Measurements from ENCODE around the gene TECPR1. TPM values are rescaled to one million over a fixed set of nuclear protein-coding genes. Genes with fewer than 3 reads are reported as not detected.

The TECPR1 gene
- polyA plus RNA-seq, 4 donors: 15.7 to 18.0 (median 16.4) TPM

GRCh38 chr7:98196706-98197605 lies 55.1 kb downstream of the TECPR1 start:
- DNase-seq (ENCODE audit: low read depth in 4 of 4, low spot score in 3 of 4): no peak

GRCh38 chr7:98194672-98195457 lies 57.2 kb downstream of the TECPR1 start:
- no peak for DNase-seq (ENCODE audit: low read depth in 4 of 4, low spot score in 3 of 4)

GRCh38 chr7:98194186-98194585 lies 57.8 kb downstream of the TECPR1 start:
- no peak for DNase-seq (ENCODE audit: low read depth in 4 of 4, low spot score in 3 of 4)

GRCh38 chr7:98193474-98194180 lies 58.4 kb downstream of the TECPR1 start:
- no peak for DNase-seq (ENCODE audit: low read depth in 4 of 4, low spot score in 3 of 4)

- DNase-seq (ENCODE audit: low read depth in 4 of 4, low spot score in 3 of 4): no peak
Observed at GRCh38 chr7:98192781-98193457, 59.1 kb downstream of the TECPR1 start.

GRCh38 chr7:98191668-98192431 lies 60.2 kb downstream of the TECPR1 start:
- no peak for DNase-seq (ENCODE audit: low read depth in 4 of 4, low spot score in 3 of 4)

GRCh38 chr7:98189559-98189958 lies 62.5 kb downstream of the TECPR1 start:
- DNase-seq (ENCODE audit: low read depth in 4 of 4, low spot score in 3 of 4): no peak

GRCh38 chr7:98187138-98187502 lies 64.9 kb downstream of the TECPR1 start:
- no peak for DNase-seq (ENCODE audit: low read depth in 4 of 4, low spot score in 3 of 4)

GRCh38 chr7:98186452-98187137 lies 65.4 kb downstream of the TECPR1 start:
- DNase-seq (ENCODE audit: low read depth in 4 of 4, low spot score in 3 of 4): no peak

- DNase-seq (ENCODE audit: low read depth in 4 of 4, low spot score in 3 of 4): no peak
Observed at GRCh38 chr7:98185101-98185500, 66.9 kb downstream of the TECPR1 start.

- no peak for DNase-seq (ENCODE audit: low read depth in 4 of 4, low spot score in 3 of 4)
Observed at GRCh38 chr7:98180751-98181150, 71.3 kb downstream of the TECPR1 start.

GRCh38 chr7:98178762-98179490 lies 73.1 kb downstream of the TECPR1 start:
- DNase-seq (ENCODE audit: low read depth in 4 of 4, low spot score in 3 of 4): no peak

- no peak for DNase-seq (ENCODE audit: low read depth in 4 of 4, low spot score in 3 of 4)
Observed at GRCh38 chr7:98178321-98178720, 73.7 kb downstream of the TECPR1 start.

GRCh38 chr7:98177553-98177952 lies 74.5 kb downstream of the TECPR1 start:
- no peak for DNase-seq (ENCODE audit: low read depth in 4 of 4, low spot score in 3 of 4)

GRCh38 chr7:98175260-98175940 lies 76.6 kb downstream of the TECPR1 start:
- DNase-seq (ENCODE audit: low read depth in 4 of 4, low spot score in 3 of 4): no peak

GRCh38 chr7:98174334-98175259 lies 77.4 kb downstream of the TECPR1 start:
- no peak for DNase-seq (ENCODE audit: low read depth in 4 of 4, low spot score in 3 of 4)

- no peak for DNase-seq (ENCODE audit: low read depth in 4 of 4, low spot score in 3 of 4)
Observed at GRCh38 chr7:98171449-98171848, 80.6 kb downstream of the TECPR1 start.
